Activated CD4-positive, alpha-beta T cell treated with anti-CD3 and anti-CD28 coated beads for 36 hours (primary cell): ENCODE results near the gene TNS1. TPM values are rescaled to one million over a fixed set of nuclear protein-coding genes. Genes with fewer than 3 reads are reported as not detected.
"Not testable (repeated sequence)": the region's sequence is repeated elsewhere in the genome, so short reads cannot be mapped to it uniquely, and the experiment has no call there.

ENCODE experiments used
- ATAC-seq: fragments of 200-7000 bp; cut with Tn5 transposase; one replicate; pipeline ENCODE4 v1.10.0; 2021; ENCODE audit warnings: mild to moderate bottlenecking, moderate library complexity
- CTCF ChIA-PET: fragments of 350-600 bp; sonication (Branson Sonifier 250); formaldehyde crosslinking; loops from one replicate; lab custom pipeline; 2021; ENCODE audit warnings: antibody characterized with exemption; lab: Charles Lee
- POLR2A ChIA-PET: fragments of 350-600 bp; sonication (Branson Sonifier 250); formaldehyde crosslinking; loops from one replicate; lab custom pipeline; 2021; ENCODE audit warnings: antibody characterized with exemption, inconsistent platforms; lab: Charles Lee
- DNase-seq: peaks from one replicate; pipeline ENCODE4 v3.0.0-alpha.2; 2020
- H3K27ac Mint-ChIP-seq: one replicate; pipeline ENCODE4 v1.8.0; 2021; ENCODE audit warnings: mixed read lengths
- H3K27me3 Mint-ChIP-seq: one replicate; pipeline ENCODE4 v1.8.0; 2021; ENCODE audit warnings: mixed read lengths
- H3K36me3 Mint-ChIP-seq: one replicate; pipeline ENCODE4 v1.8.0; 2021; ENCODE audit warnings: low read depth, mixed read lengths
- H3K4me1 Mint-ChIP-seq: one replicate; pipeline ENCODE4 v1.8.0; 2021; ENCODE audit warnings: mixed read lengths
- H3K4me3 Mint-ChIP-seq: one replicate; pipeline ENCODE4 v1.8.0; 2021; ENCODE audit warnings: mild to moderate bottlenecking, moderate library complexity, mixed read lengths
- H3K9me3 Mint-ChIP-seq: one replicate; pipeline ENCODE4 v1.8.0; 2021; ENCODE audit warnings: low read depth, mixed read lengths
- intact Hi-C, 2 experiments: fragments of 100-400 bp; cut with DNase I in 1 of 2; cut with micrococcal nuclease in 1 of 2; formaldehyde crosslinking; loops; one replicate each; pipeline versions ENCODE4 v1.14.2 to v1.15.1; 2022 to 2024; cut with DNase I, micrococcal nuclease
- total RNA-seq, 2 experiments: library from RNA; stranded (reverse); gene quantifications; one replicate each; pipeline ENCODE4 v1.2.3, GENCODE V29; 2021

TNS1 gene
- total RNA-seq, 2 experiments from 2014 or later, result 0.64 to 0.88 TPM

DNA sequence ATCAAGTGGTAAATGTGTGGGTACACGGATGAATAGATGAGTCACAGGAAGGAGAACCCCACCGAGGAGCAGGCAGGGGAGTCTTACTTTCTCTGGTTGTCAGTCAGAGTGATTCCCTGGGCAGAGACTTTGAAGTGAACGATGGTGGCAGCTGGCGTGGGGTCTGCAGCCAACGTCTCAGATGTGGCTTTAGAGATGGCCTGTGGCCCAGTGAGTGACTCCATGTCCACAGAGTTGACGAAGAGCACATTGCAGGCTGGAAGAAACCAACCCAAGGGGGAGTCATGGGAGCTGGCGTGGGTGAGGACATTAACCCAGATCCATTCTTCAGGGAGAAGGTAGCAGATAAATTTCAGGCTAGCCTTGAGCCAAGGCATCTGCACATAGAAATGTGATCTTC, 193.1 kb downstream of the TNS1 start:
- no peaks in the 10 kb centered on the region for H3K36me3 Mint-ChIP-seq
- no peak overlapping the region for H3K27ac Mint-ChIP-seq
- peaks cover 3% of the 10 kb centered on the region for H3K9me3 Mint-ChIP-seq
- ATAC-seq, result no peak
- no peak overlapping the region for H3K4me3 Mint-ChIP-seq
- intact Hi-C loops, result no loop called here
- no peaks in the 10 kb centered on the region for H3K27me3 Mint-ChIP-seq
- no peak for DNase-seq
- H3K4me1 Mint-ChIP-seq, result no peaks in the 10 kb centered on the region
- ChIA-PET CTCF (interaction anchor here (0.7 to 1.6 kb wide), 3 partner anchors 17 to 57 kb away, joined by 3 to 4 read pairs (median 3); no protein-coding TSS in a partner anchor), POLR2A (no interaction called here)

- CTCF ChIA-PET, result not testable (repeated sequence)
These were observed 193.8 kb downstream of the TNS1 start for GRCh38 chr2:217808967-217809366.

DNA sequence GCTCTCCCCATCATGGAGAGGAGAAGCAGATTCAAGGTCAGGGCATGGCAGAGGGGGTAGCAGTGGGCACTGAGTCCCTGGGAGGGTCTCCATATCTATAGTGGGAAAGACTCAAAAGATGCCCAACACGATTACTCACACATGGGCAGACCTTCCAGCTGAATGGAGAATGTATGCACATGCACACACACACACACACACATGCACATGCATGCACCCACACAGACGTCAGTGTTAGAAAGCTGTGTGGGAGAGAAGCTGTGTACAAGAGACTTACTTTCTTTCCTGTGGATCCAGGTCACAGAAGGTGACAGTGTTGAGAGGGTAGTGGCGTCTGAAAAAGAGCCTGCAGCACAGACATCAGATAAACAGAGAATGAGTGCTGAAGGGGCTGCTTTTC, 194.5 kb downstream of the TNS1 start:
- Mint-ChIP-seq H3K9me3 (peaks cover 3% of the 10 kb centered on the region), H3K36me3 (no peaks in the 10 kb centered on the region), H3K4me3 (no peak overlapping the region), H3K27ac (no peak overlapping the region), H3K4me1 (no peaks in the 10 kb centered on the region), H3K27me3 (no peaks in the 10 kb centered on the region)
- ChIA-PET CTCF (no interaction called here), POLR2A (no interaction called here)
- DNase-seq (no peak), ATAC-seq (no peak)
- intact Hi-C loops, result no loop called here

More at GRCh38 chr2:217808967-217809366, 193.8 kb downstream of the TNS1 start:
- H3K36me3 Mint-ChIP-seq, H3K27ac Mint-ChIP-seq, ATAC-seq, H3K9me3 Mint-ChIP-seq, H3K4me1 Mint-ChIP-seq, DNase-seq, H3K27me3 Mint-ChIP-seq, H3K4me3 Mint-ChIP-seq, intact Hi-C loops, POLR2A ChIA-PET: not testable (repeated sequence)

- DNase-seq (no peak), ATAC-seq (no peak)
- POLR2A ChIA-PET, result no interaction called here
- no peaks in the 10 kb centered on the region for H3K27me3 Mint-ChIP-seq
- peaks cover 3% of the 10 kb centered on the region for H3K9me3 Mint-ChIP-seq
- no peaks in the 10 kb centered on the region for H3K36me3 Mint-ChIP-seq
- H3K27ac Mint-ChIP-seq, result no peak overlapping the region
- no peak overlapping the region for H3K4me3 Mint-ChIP-seq
- CTCF ChIA-PET, result no interaction called here
- intact Hi-C loops, result no loop called here
- no peaks in the 10 kb centered on the region for H3K4me1 Mint-ChIP-seq
These were observed 195.0 kb downstream of the TNS1 start for GRCh38 chr2:217807753-217808152.

- H3K27ac Mint-ChIP-seq, result no peak overlapping the region
- intact Hi-C loops, result no loop called here
- DNase-seq, result no peak
- no peaks in the 10 kb centered on the region for H3K27me3 Mint-ChIP-seq
- ChIA-PET CTCF (interaction anchor here (0.5 to 1.2 kb wide), 2 partner anchors 18 to 40 kb away, joined by 3 read pairs; no protein-coding TSS in a partner anchor), POLR2A (no interaction called here)
- peaks cover 3% of the 10 kb centered on the region for H3K9me3 Mint-ChIP-seq
- no peaks in the 10 kb centered on the region for H3K4me1 Mint-ChIP-seq
- H3K36me3 Mint-ChIP-seq, result no peaks in the 10 kb centered on the region
- no peak for ATAC-seq
- no peak overlapping the region for H3K4me3 Mint-ChIP-seq
These were observed 195.8 kb downstream of the TNS1 start for GRCh38 chr2:217807025-217807424.

GRCh38 chr2:217806482-217806765, 196.4 kb downstream of the TNS1 start:
- Mint-ChIP-seq H3K27me3 (no peaks in the 10 kb centered on the region), H3K4me3 (no peak overlapping the region), H3K27ac (no peak overlapping the region), H3K4me1 (no peaks in the 10 kb centered on the region), H3K36me3 (no peaks in the 10 kb centered on the region), H3K9me3 (peaks cover 3% of the 10 kb centered on the region)
- ATAC-seq (no peak), DNase-seq (no peak)
- intact Hi-C loops, result no loop called here
- ChIA-PET CTCF (interaction anchor here (1.2 kb wide), 1 partner anchor 17 kb away, joined by 3 read pairs; no protein-coding TSS in a partner anchor), POLR2A (no interaction called here)

DNA sequence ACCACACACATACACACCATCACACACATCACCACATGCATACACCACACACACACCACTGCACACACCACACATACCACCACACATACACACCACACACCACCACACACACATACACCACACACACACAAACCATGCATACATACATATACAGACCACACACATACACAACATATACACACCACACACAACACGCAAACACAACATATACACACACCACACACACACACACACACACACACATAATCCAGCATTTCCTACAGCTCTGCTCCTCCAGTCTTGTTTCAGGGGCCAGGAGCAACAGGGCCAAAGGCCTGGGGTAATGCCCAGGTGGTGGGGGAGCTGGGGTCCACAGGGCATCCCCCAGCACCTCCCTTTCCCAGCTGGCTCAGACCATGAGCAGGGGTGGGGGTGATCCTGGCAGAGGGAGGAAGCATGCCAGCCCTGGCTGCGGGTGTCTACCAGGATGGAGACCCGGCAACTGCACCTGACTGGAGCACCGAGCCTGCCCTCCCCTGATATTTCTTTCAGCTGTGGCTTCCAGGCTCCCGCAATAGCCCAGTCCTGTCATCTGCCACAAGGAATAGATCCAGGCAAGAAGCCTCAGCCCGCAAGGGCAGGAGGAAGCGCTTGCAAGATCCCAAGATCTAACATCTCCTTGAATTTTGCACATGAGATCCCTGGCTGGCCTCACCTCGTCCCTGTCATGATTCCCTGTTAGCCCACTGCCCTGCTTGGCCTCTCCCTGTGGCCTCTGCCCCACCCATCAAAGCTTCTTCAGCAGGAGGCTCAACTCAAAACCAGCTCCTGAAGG, 196.9 kb downstream of the TNS1 start:
- no peak for ATAC-seq

GRCh38 chr2:217804791-217805667, 197.8 kb downstream of the TNS1 start:
- Mint-ChIP-seq H3K27ac (no peak overlapping the region), H3K4me1 (no peaks in the 10 kb centered on the region), H3K9me3 (peaks cover 3% of the 10 kb centered on the region), H3K27me3 (no peaks in the 10 kb centered on the region), H3K4me3 (no peak overlapping the region), H3K36me3 (no peaks in the 10 kb centered on the region)
- POLR2A ChIA-PET, result no interaction called here
- DNase-seq (no peak), ATAC-seq (no peak)
- intact Hi-C loops, result no loop called here
- CTCF ChIA-PET, result interaction anchor here (0.7 kb wide), 1 partner anchor 332 kb away, joined by 3 read pairs; no protein-coding TSS in a partner anchor

More for the DNA sequence above, 196.9 kb downstream of the TNS1 start:
- H3K27me3 Mint-ChIP-seq, result no peaks in the 10 kb centered on the region
- H3K4me3 Mint-ChIP-seq, result no peak overlapping the region
- intact Hi-C loops, result no loop called here
- POLR2A ChIA-PET, result no interaction called here
- H3K27ac Mint-ChIP-seq, result no peak overlapping the region
- H3K36me3 Mint-ChIP-seq, result no peaks in the 10 kb centered on the region
- DNase-seq, result no peak
- CTCF ChIA-PET, result interaction anchor here (1.2 kb wide), 1 partner anchor 17 kb away, joined by 3 read pairs; no protein-coding TSS in a partner anchor
- no peaks in the 10 kb centered on the region for H3K4me1 Mint-ChIP-seq
- H3K9me3 Mint-ChIP-seq, result peaks cover 3% of the 10 kb centered on the region

DNA sequence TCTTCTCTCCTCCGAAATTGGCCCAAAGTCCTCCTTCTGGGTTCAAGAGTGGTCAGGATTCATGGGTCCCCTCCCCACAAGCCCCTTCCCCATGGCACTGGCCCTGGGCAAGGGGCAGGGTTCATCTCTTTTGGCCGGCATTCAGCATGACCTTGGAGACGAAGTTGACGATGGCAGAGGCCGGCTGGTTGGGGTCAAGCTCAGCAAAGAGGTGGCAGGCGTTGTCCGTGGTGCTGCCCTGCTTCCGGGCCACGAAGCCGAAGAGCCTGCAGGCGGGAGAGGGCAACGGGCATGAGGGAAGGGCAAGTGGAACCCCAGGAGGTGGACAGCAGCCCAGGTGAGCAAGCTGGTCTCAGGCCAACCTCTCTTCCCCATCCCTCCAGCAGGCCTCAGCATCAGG, 198.5 kb downstream of the TNS1 start:
- POLR2A ChIA-PET, result no interaction called here
- Mint-ChIP-seq H3K27me3 (no peaks in the 10 kb centered on the region), H3K36me3 (no peaks in the 10 kb centered on the region), H3K27ac (no peak overlapping the region), H3K9me3 (peaks cover 3% of the 10 kb centered on the region), H3K4me3 (no peak overlapping the region), H3K4me1 (no peaks in the 10 kb centered on the region)
- no peak for DNase-seq
- CTCF ChIA-PET, result interaction anchor here (0.5 to 0.9 kb wide), 5 partner anchors 11 to 331 kb away, joined by 3 to 4 read pairs (median 4); no protein-coding TSS in a partner anchor
- no peak for ATAC-seq
- intact Hi-C loops, result no loop called here

DNA sequence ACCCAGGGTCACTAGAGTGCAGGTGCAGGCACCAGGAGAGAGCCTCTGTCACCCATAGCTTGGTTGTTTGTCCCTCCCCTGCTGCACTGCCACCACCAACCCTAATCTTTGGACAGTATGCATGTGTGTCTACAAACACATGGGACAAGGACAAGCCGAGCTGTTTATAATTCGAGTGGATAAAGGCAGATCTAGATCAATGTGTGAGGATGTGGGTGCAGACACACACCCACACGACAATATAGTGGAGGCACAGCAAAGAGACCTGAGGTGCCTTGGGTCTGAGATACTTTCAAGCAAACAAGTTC, 199.2 kb downstream of the TNS1 start:
- ChIA-PET POLR2A (no interaction called here), CTCF (interaction anchor here (0.6 to 0.9 kb wide), 3 partner anchors 14 to 192 kb away, joined by 3 to 4 read pairs (median 4); no protein-coding TSS in a partner anchor)
- Mint-ChIP-seq H3K9me3 (peaks cover 3% of the 10 kb centered on the region), H3K4me1 (no peaks in the 10 kb centered on the region), H3K27me3 (no peaks in the 10 kb centered on the region), H3K27ac (no peak overlapping the region), H3K36me3 (no peaks in the 10 kb centered on the region), H3K4me3 (no peak overlapping the region)
- ATAC-seq (no peak), DNase-seq (no peak)
- intact Hi-C loops, result no loop called here

DNA sequence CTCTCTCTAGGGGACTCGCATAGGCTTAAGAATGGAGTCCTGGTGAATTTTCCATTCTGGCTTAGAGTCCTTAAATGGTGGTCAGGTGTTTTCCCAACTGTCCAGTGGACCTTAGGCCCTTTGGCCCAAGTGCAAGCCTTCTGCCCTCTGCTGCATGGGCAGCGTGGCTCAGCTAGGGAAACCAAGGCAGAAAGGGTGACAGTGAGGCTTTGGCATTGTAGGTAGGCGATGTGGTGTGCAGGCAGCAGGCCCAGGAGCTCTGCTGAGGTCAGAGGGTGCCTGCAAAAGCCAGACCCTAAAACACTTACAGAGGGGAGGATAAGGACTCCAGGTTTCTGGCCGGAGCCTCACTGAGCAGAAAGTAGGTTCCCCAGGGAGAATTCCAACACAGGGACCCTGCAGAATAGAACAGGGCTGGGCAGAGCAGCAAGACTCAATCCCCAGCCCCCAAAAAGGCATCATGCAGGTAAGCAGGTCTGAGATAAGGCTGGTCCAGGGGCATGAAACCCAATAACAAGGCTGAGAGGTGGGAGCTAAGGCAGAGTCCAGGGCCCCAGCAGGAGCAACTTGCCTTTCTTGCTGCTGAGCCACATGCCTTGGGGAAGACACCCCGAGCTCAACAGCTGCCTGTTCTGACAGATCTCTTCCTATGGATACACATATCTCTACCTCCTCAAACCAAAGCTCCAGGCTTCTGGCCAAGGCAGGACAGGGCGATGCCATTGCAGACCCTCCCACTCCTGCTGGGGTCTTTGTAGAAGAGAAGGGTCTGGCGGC, 199.7 kb downstream of the TNS1 start:
- Mint-ChIP-seq H3K27me3 (no peaks in the 10 kb centered on the region), H3K4me3 (no peak overlapping the region), H3K9me3 (peaks cover 3% of the 10 kb centered on the region), H3K36me3 (no peaks in the 10 kb centered on the region), H3K27ac (no peak overlapping the region), H3K4me1 (no peaks in the 10 kb centered on the region)
- CTCF ChIA-PET, result interaction anchor here (0.7 to 1.1 kb wide), 4 partner anchors 12 to 183 kb away, joined by 3 to 4 read pairs (median 4); no protein-coding TSS in a partner anchor
- DNase-seq, result no peak
- POLR2A ChIA-PET, result no interaction called here
- intact Hi-C loops, result no loop called here
- ATAC-seq, result no peak
